ENCODE results near the gene PPP1R9A. TPM values are rescaled to one million over a fixed set of nuclear protein-coding genes. Genes with fewer than 3 reads are reported as not detected.
"Not testable (repeated sequence)": the region's sequence is repeated elsewhere in the genome, so short reads cannot be mapped to it uniquely, and the experiment has no call there.

The PPP1R9A gene
- total RNA-seq, 1 experiment from 2014 or later, result 13.5 TPM

DNA sequence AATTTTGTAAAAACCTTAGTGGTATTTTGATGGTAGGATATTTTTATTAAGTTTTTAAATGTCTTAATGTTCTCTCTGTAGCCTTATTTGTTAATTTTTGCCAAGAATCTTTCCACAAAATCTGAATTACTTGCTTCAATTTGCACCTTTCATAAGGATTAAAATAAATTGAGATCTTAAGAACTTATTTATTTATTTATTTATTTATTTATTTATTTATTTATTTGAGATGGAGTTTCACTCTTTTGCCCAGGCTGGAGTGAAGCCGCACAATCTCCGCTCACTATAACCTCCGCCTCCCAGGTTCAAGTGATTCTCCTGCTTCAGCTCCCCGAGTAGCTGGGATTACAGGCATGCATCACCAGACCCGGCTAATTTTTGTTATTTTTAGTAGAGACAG lies 98.6 kb downstream of the PPP1R9A start:
- Histone ChIP-seq H3K36me3 (ENCODE audit: control insufficient read depth in 1 of 2, insufficient read depth in 2 of 2, low read length in 2 of 2) (no peaks in the 10 kb centered on the region), H4K20me1 (ENCODE audit: insufficient read depth) (no peaks in the 10 kb centered on the region), H3K9ac (ENCODE audit: low read length) (no peak overlapping the region), H3K9me3 (ENCODE audit: control insufficient read depth in 1 of 2, insufficient read depth in 1 of 2, low read depth in 1 of 2, low read length in 2 of 2) (no peaks in the 10 kb centered on the region), H3K27me3 (ENCODE audit: insufficient read depth, low read length) (no peaks in the 10 kb centered on the region), H3K4me1 (ENCODE audit: control insufficient read depth in 1 of 2, insufficient read depth in 2 of 2, low read length in 2 of 2) (no peaks in the 10 kb centered on the region), H3K27ac (ENCODE audit: low read depth, low read length) (no peak overlapping the region), H3K4me3 (replicated peaks in 1 of 2; ENCODE audit: low read depth in 1 of 2, low read length in 2 of 2) (no peak overlapping the region), H3K79me2 (ENCODE audit: insufficient read depth, low read length) (no peaks in the 10 kb centered on the region), H2AFZ (ENCODE audit: low read depth, low read length, poor library complexity, severe bottlenecking) (no peak overlapping the region), H3K4me2 (ENCODE audit: low read length) (no peak overlapping the region), H3K9me2 (ENCODE audit: insufficient read depth) (no peaks in the 10 kb centered on the region)
- ATAC-seq (no peak), DNase-seq (ENCODE audit: low read depth, low spot score) (no peak)
- ChIA-PET RAD21 (ENCODE audit: low non-redundant PET in 1 of 2, low total read pairs in 2 of 2, uncharacterized antibody in 2 of 2, unreplicated experiment in 2 of 2) (no interaction called here), POLR2A (no interaction called here), CTCF (no interaction called here)
- TF ChIP-seq ZBTB33 (IDR thresholded peaks at IDR 0.05; ENCODE audit: extremely low read depth, insufficient replicate concordance, low read length) (no peak), POLR2A (IDR thresholded peaks at IDR 0.05; ENCODE audit: borderline replicate concordance, extremely low read depth, insufficient read depth, insufficient read length) (no peak), SRF (IDR thresholded peaks at IDR 0.05; ENCODE audit: low read depth) (no peak), ATF3 (IDR thresholded peaks at IDR 0.05) (no peak), RAD21 (IDR thresholded peaks at IDR 0.05; ENCODE audit: low read depth) (no peak), JUND (IDR thresholded peaks at IDR 0.05) (no peak), EZH2phosphoT487 (IDR thresholded peaks at IDR 0.05; ENCODE audit: borderline replicate concordance) (no peak), CEBPB (IDR thresholded peaks at IDR 0.05; ENCODE audit: low read depth) (no peak), EZH2 (IDR thresholded peaks at IDR 0.05) (no peak), SP1 (IDR thresholded peaks at IDR 0.05; ENCODE audit: low read depth) (no peak), YY1 (IDR thresholded peaks at IDR 0.05; ENCODE audit: extremely low read depth, insufficient replicate concordance, low read depth, low read length) (no peak), CBX3 (IDR thresholded peaks at IDR 0.05; ENCODE audit: low read depth) (no peak), TCF7L2 (IDR thresholded peaks at IDR 0.05; ENCODE audit: borderline replicate concordance, extremely low read depth, insufficient read depth, insufficient read length) (no peak), ZNF274 (IDR thresholded peaks at IDR 0.05; ENCODE audit: low read depth, low read length) (no peak), ZFX (IDR thresholded peaks at IDR 0.05) (no peak), ELF1 (IDR thresholded peaks at IDR 0.05; ENCODE audit: borderline replicate concordance, low read depth) (no peak), FOSL1 (IDR thresholded peaks at IDR 0.05; ENCODE audit: low read depth) (no peak)
- TF ChIP-seq, protein P1, sequence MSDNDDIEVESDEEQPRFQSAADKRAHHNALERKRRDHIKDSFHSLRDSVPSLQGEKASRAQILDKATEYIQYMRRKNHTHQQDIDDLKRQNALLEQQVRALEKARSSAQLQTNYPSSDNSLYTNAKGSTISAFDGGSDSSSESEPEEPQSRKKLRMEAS (IDR thresholded peaks at IDR 0.05), result no peak
- TF ChIP-seq, protein P2, sequence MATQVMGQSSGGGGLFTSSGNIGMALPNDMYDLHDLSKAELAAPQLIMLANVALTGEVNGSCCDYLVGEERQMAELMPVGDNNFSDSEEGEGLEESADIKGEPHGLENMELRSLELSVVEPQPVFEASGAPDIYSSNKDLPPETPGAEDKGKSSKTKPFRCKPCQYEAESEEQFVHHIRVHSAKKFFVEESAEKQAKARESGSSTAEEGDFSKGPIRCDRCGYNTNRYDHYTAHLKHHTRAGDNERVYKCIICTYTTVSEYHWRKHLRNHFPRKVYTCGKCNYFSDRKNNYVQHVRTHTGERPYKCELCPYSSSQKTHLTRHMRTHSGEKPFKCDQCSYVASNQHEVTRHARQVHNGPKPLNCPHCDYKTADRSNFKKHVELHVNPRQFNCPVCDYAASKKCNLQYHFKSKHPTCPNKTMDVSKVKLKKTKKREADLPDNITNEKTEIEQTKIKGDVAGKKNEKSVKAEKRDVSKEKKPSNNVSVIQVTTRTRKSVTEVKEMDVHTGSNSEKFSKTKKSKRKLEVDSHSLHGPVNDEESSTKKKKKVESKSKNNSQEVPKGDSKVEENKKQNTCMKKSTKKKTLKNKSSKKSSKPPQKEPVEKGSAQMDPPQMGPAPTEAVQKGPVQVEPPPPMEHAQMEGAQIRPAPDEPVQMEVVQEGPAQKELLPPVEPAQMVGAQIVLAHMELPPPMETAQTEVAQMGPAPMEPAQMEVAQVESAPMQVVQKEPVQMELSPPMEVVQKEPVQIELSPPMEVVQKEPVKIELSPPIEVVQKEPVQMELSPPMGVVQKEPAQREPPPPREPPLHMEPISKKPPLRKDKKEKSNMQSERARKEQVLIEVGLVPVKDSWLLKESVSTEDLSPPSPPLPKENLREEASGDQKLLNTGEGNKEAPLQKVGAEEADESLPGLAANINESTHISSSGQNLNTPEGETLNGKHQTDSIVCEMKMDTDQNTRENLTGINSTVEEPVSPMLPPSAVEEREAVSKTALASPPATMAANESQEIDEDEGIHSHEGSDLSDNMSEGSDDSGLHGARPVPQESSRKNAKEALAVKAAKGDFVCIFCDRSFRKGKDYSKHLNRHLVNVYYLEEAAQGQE (IDR thresholded peaks at IDR 0.05; ENCODE audit: low read depth), result no peak
- no TSS peak for BruUV-seq (replicated peaks)
- intact Hi-C loops (cut with micrococcal nuclease), result no loop called here

GRCh38 chr7:95008773-95009172 lies 101.4 kb downstream of the PPP1R9A start:
- H3K27ac ChIP-seq (ENCODE audit: low read depth, low read length); H3K27me3 ChIP-seq (ENCODE audit: insufficient read depth, low read length); H3K79me2 ChIP-seq (ENCODE audit: insufficient read depth, low read length); H3K4me2 ChIP-seq (ENCODE audit: low read length); POLR2A ChIA-PET; DNase-seq (ENCODE audit: low read depth, low spot score); H3K9ac ChIP-seq (ENCODE audit: low read length); CTCF ChIA-PET; H3K9me3 ChIP-seq (ENCODE audit: control insufficient read depth in 1 of 2, insufficient read depth in 1 of 2, low read depth in 1 of 2, low read length in 2 of 2); H3K36me3 ChIP-seq (ENCODE audit: control insufficient read depth in 1 of 2, insufficient read depth in 2 of 2, low read length in 2 of 2); H2AFZ ChIP-seq (ENCODE audit: low read depth, low read length, poor library complexity, severe bottlenecking); H3K9me2 ChIP-seq (ENCODE audit: insufficient read depth); H4K20me1 ChIP-seq (ENCODE audit: insufficient read depth); ATAC-seq; RAD21 ChIA-PET (ENCODE audit: low non-redundant PET in 1 of 2, low total read pairs in 2 of 2, uncharacterized antibody in 2 of 2, unreplicated experiment in 2 of 2); H3K4me3 ChIP-seq (replicated peaks in 1 of 2; ENCODE audit: low read depth in 1 of 2, low read length in 2 of 2); H3K4me1 ChIP-seq (ENCODE audit: control insufficient read depth in 1 of 2, insufficient read depth in 2 of 2, low read length in 2 of 2); intact Hi-C loops (cut with micrococcal nuclease); BruUV-seq (replicated peaks): not testable (repeated sequence)
